GM23338 (cell line): ENCODE results near the gene TAF3. TPM values are rescaled to one million over a fixed set of nuclear protein-coding genes. Genes with fewer than 3 reads are reported as not detected.

ENCODE experiments used
- ATAC-seq: fragments of 200-7000 bp; cut with Tn5 transposase; 3 replicates; pipeline ENCODE4 v1.9.1; 2020
- DNase-seq: peaks from one replicate; pipeline ENCODE4 v3.0.0-alpha.2; 2015; ENCODE audit warnings: low spot score
- H2AFZ ChIP-seq: fragments of 200-600 bp; sonication (generic); 2 replicates; pipeline ENCODE4 v1.8.0; 2016; ENCODE audit warnings: antibody characterized with exemption, mild to moderate bottlenecking, moderate library complexity
- H3F3A ChIP-seq: fragments of 200-600 bp; sonication (generic); replicated peaks from 2 replicates; pipeline ENCODE4 v1.8.0; 2017; ENCODE audit warnings: antibody characterized with exemption, mixed run types, low read depth
- H3K27ac ChIP-seq: fragments of 200-600 bp; sonication (generic); 2 replicates; pipeline ENCODE4 v1.6.1; 2016; ENCODE audit warnings: low read depth
- H3K27me3 ChIP-seq: fragments of 200-600 bp; sonication (generic); 2 replicates; pipeline ENCODE4 v1.8.0; 2016; ENCODE audit warnings: mild to moderate bottlenecking, mixed run types, moderate library complexity; ENCODE audit not compliant: insufficient read depth
- H3K36me3 ChIP-seq: fragments of 200-600 bp; sonication (generic); 2 replicates; pipeline ENCODE4 v1.8.0; 2016; ENCODE audit warnings: mild to moderate bottlenecking; ENCODE audit not compliant: insufficient read depth
- H3K4me1 ChIP-seq: fragments of 200-600 bp; sonication (generic); 2 replicates; pipeline ENCODE4 v1.8.0; 2016; ENCODE audit warnings: mild to moderate bottlenecking, moderate library complexity; ENCODE audit not compliant: insufficient read depth
- H3K4me2 ChIP-seq: fragments of 200-600 bp; sonication (generic); 2 replicates; pipeline ENCODE4 v1.7.1; 2017; ENCODE audit warnings: mixed run types
- H3K4me3 ChIP-seq: fragments of 200-600 bp; sonication (generic); 2 replicates; pipeline ENCODE4 v1.6.1; 2016; ENCODE audit warnings: mixed run types
- H3K79me2 ChIP-seq: fragments of 200-600 bp; sonication (generic); replicated peaks from 2 replicates; pipeline ENCODE4 v1.8.0; 2017; ENCODE audit warnings: mild to moderate bottlenecking; ENCODE audit not compliant: insufficient read depth
- H3K9me2 ChIP-seq: fragments of 200-600 bp; sonication (generic); 2 replicates; pipeline ENCODE4 v1.8.0; 2017; ENCODE audit not compliant: insufficient read depth
- H4K20me1 ChIP-seq: fragments of 200-600 bp; sonication (generic); replicated peaks from 2 replicates; pipeline ENCODE4 v1.8.0; 2017; ENCODE audit warnings: mild to moderate bottlenecking; ENCODE audit not compliant: insufficient read depth
- H3K27ac Mint-ChIP-seq: 2 replicates; pipeline ENCODE4 v1.8.0; 2020; ENCODE audit warnings: inconsistent platforms, mild to moderate bottlenecking, moderate library complexity, mixed read lengths
- H3K27me3 Mint-ChIP-seq: 3 replicates; pipeline ENCODE4 v1.8.0; 2022; ENCODE audit warnings: low read depth, mild to moderate bottlenecking, moderate library complexity, mixed read lengths, inconsistent platforms; ENCODE audit not compliant: insufficient read depth, poor library complexity
- H3K36me3 Mint-ChIP-seq: 3 replicates; pipeline ENCODE4 v1.8.0; 2021; ENCODE audit warnings: low read depth, mild to moderate bottlenecking, inconsistent platforms, moderate library complexity, mixed read lengths
- H3K4me1 Mint-ChIP-seq: 3 replicates; pipeline ENCODE4 v1.8.0; 2020; ENCODE audit warnings: mild to moderate bottlenecking, inconsistent platforms, mixed read lengths
- H3K4me3 Mint-ChIP-seq: 3 replicates; pipeline ENCODE4 v1.8.0; 2021; ENCODE audit warnings: moderate library complexity, mild to moderate bottlenecking, inconsistent platforms, mixed read lengths
- H3K9me3 Mint-ChIP-seq: 3 replicates; pipeline ENCODE4 v1.8.0; 2020; ENCODE audit warnings: moderate library complexity, mild to moderate bottlenecking, inconsistent platforms, mixed read lengths
- CREB1 ChIP-seq: fragments of 250-450 bp; sonication (Bioruptor Pico); IDR thresholded peaks from 2 replicates; pipeline ENCODE4 v1.5.0; 2020; ENCODE audit warnings: low read depth, mild to moderate bottlenecking, moderate library complexity
- CTCF ChIP-seq, 2 experiments: fragments of 200-600 bp in 1 of 2; sonication (generic) in 1 of 2; conservative IDR thresholded peaks; 2 replicates each; pipeline versions ENCODE4 v1.5.1 to v1.6.1; 2016 to 2017; ENCODE audit warnings: antibody characterized with exemption in 2 of 2, low read depth in 2 of 2, mild to moderate bottlenecking in 2 of 2, moderate library complexity in 1 of 2
- ETS1 ChIP-seq: IDR thresholded peaks from 2 replicates; pipeline ENCODE4 v1.6.1; 2016; ENCODE audit warnings: antibody characterized with exemption
- EZH2 ChIP-seq: fragments of 200-600 bp; sonication (generic); IDR thresholded peaks from one replicate; pipeline ENCODE4 v1.8.0; 2017; ENCODE audit warnings: antibody characterized with exemption, mild to moderate bottlenecking, low read depth; ENCODE audit not compliant: unreplicated experiment
- EZH2phosphoT487 ChIP-seq: fragments of 200-600 bp; sonication (generic); IDR thresholded peaks from one replicate; pipeline ENCODE4 v1.8.1; 2018; ENCODE audit warnings: antibody characterized with exemption; ENCODE audit not compliant: unreplicated experiment
- JUNB ChIP-seq: IDR thresholded peaks from one replicate; pipeline ENCODE4 v1.6.1; 2016; ENCODE audit warnings: antibody characterized with exemption; ENCODE audit not compliant: unreplicated experiment
- NANOG ChIP-seq: IDR thresholded peaks from 2 replicates; pipeline ENCODE4 v1.6.1; 2016; ENCODE audit warnings: antibody characterized with exemption, borderline replicate concordance
- POLR2AphosphoS5 ChIP-seq: IDR thresholded peaks from 2 replicates; pipeline ENCODE4 v1.6.1; 2016; ENCODE audit warnings: antibody characterized with exemption, low read depth
- REST ChIP-seq: IDR thresholded peaks from one replicate; pipeline ENCODE4 v1.6.1; 2018; ENCODE audit warnings: antibody characterized with exemption; ENCODE audit not compliant: unreplicated experiment
- STAT1 ChIP-seq: IDR thresholded peaks from one replicate; pipeline ENCODE4 v1.6.1; 2016; ENCODE audit warnings: antibody characterized with exemption; ENCODE audit not compliant: unreplicated experiment
- ZNF114 ChIP-seq: fragments of 250-450 bp; sonication (Bioruptor Pico); IDR thresholded peaks from 2 replicates; pipeline ENCODE4 v1.5.0; 2020; ENCODE audit warnings: mild to moderate bottlenecking, moderate library complexity
- ZNF331 ChIP-seq: fragments of 250-450 bp; sonication (Bioruptor Pico); IDR thresholded peaks from 2 replicates; pipeline ENCODE4 v1.5.0; 2020; ENCODE audit warnings: low read depth, mild to moderate bottlenecking, moderate library complexity
- ZNF462 ChIP-seq: fragments of 250-450 bp; sonication (Bioruptor Pico); IDR thresholded peaks from 2 replicates; pipeline ENCODE4 v1.5.0; 2020; ENCODE audit warnings: mild to moderate bottlenecking, moderate library complexity
- polyA plus RNA-seq: library from polyadenylated mRNA; unstranded; fragments of >200 nt; fragmentation: Nextera tagmentation; extraction: Ambion mirVana; gene quantifications from 2 replicates; pipeline ENCODE4 v1.2.1, GENCODE V29; 2016
- total RNA-seq: library from RNA; depleted of rRNA; stranded (reverse); fragments of >200 nt; shearing (Covaris generic); gene quantifications from 2 replicates; pipeline ENCODE4 v1.2.3, GENCODE V29; 2014

TAF3 gene
- total and polyA plus RNA-seq, 2 experiments from 2014 or later: 6.4 to 15.2 TPM

GRCh38 chr10:8006274-8006999, 188.1 kb downstream of the TAF3 start:
- no peaks in the 10 kb centered on the region for H3K36me3 ChIP-seq
- no peaks in the 10 kb centered on the region for H3K9me2 ChIP-seq
- H3K4me3 ChIP-seq: no peak overlapping the region
- peaks cover 12% of the 10 kb centered on the region; the same call in 2 of the 3 replicates for H3K9me3 Mint-ChIP-seq
- H3F3A ChIP-seq: no peaks in the 10 kb centered on the region
- peaks cover 10% of the 10 kb centered on the region for H3K36me3 Mint-ChIP-seq
- no peak overlapping the region for H3K27ac Mint-ChIP-seq
- H3K27me3 ChIP-seq: no peaks in the 10 kb centered on the region
- no peak overlapping the region for H2AFZ ChIP-seq
- no peaks in the 10 kb centered on the region for H4K20me1 ChIP-seq
- H3K4me1 ChIP-seq: no peaks in the 10 kb centered on the region
- DNase-seq (no peak), ATAC-seq (no peak)
- H3K4me2 ChIP-seq: no peak overlapping the region
- no peak overlapping the region for H3K27ac ChIP-seq
- H3K27me3 Mint-ChIP-seq: no peaks in the 10 kb centered on the region
- H3K79me2 ChIP-seq: no peaks in the 10 kb centered on the region
- TF ChIP-seq EZH2phosphoT487: no peak
- no peak for TF ChIP-seq STAT1
- TF ChIP-seq CREB1 (CRISPR knock-in tag): no peak
- no peak for TF ChIP-seq ETS1
- no peak for TF ChIP-seq ZNF331 (CRISPR knock-in tag)
- no peak for TF ChIP-seq ZNF462 (CRISPR knock-in tag)
- TF ChIP-seq NANOG: no peak
- TF ChIP-seq ZNF114 (CRISPR knock-in tag): no peak
- TF ChIP-seq JUNB: no peak
- TF ChIP-seq REST: no peak
- TF ChIP-seq EZH2: no peak
- TF ChIP-seq CTCF (conservative IDR thresholded peaks at IDR 0.05; ENCODE audit: low read depth in 2 of 2): no peak
- TF ChIP-seq POLR2AphosphoS5: no peak
- no peak overlapping the region for H3K4me3 Mint-ChIP-seq
- H3K4me1 Mint-ChIP-seq: no peaks in the 10 kb centered on the region
